GM19397 (cell line): ENCODE measurements around the gene MB21D2.

Experiments used
- ATAC-seq: cut with Tn5 transposase; IDR thresholded peaks from one replicate; pipeline ENCODE4 v1.9.1; 2021; ENCODE audit warnings: mild to moderate bottlenecking, moderate library complexity; ENCODE audit not compliant: unreplicated experiment

MB21D2 gene

GRCh38 chr3:192927016-192927415 is 9.4 kb upstream of the MB21D2 start:
- ATAC-seq, result no peak

- no peak for ATAC-seq
Measured at GRCh38 chr3:192923731-192924130, 6.1 kb upstream of the MB21D2 start.

- no peak for ATAC-seq
Measured at GRCh38 chr3:192921793-192922192, 4.1 kb upstream of the MB21D2 start.

GRCh38 chr3:192920411-192920810 is 2.8 kb upstream of the MB21D2 start:
- no peak for ATAC-seq

- ATAC-seq, result no peak
Measured at GRCh38 chr3:192919901-192920300, 2.2 kb upstream of the MB21D2 start.

- ATAC-seq, result no peak
Measured at GRCh38 chr3:192918275-192918588, 576 bp upstream of the MB21D2 start.

- ATAC-seq, result peak; percentile 20
Measured at GRCh38 chr3:192917028-192917403, 640 bp downstream of the MB21D2 start.

GRCh38 chr3:192916371-192917027 is 1.2 kb downstream of the MB21D2 start:
- peak; percentile 8 for ATAC-seq

- ATAC-seq, result no peak
Measured at GRCh38 chr3:192915722-192916121, 1.9 kb downstream of the MB21D2 start.

- no peak for ATAC-seq
Measured at GRCh38 chr3:192915304-192915703, 2.4 kb downstream of the MB21D2 start.

GRCh38 chr3:192914848-192915247 is 2.8 kb downstream of the MB21D2 start:
- ATAC-seq, result no peak

- no peak for ATAC-seq
Measured at GRCh38 chr3:192913540-192913939, 4.1 kb downstream of the MB21D2 start.

GRCh38 chr3:192911293-192911692 is 6.4 kb downstream of the MB21D2 start:
- no peak for ATAC-seq

- ATAC-seq, result no peak
Measured at GRCh38 chr3:192907784-192908183, 9.9 kb downstream of the MB21D2 start.

- no peak for ATAC-seq
Measured at GRCh38 chr3:192906940-192907339, 10.7 kb downstream of the MB21D2 start.

GRCh38 chr3:192905980-192906678 is 11.5 kb downstream of the MB21D2 start:
- ATAC-seq, result no peak

GRCh38 chr3:192904632-192905289 is 12.9 kb downstream of the MB21D2 start:
- ATAC-seq, result no peak

GRCh38 chr3:192902549-192902948 is 15.1 kb downstream of the MB21D2 start:
- no peak for ATAC-seq

GRCh38 chr3:192901435-192901834 is 16.2 kb downstream of the MB21D2 start:
- ATAC-seq, result no peak

GRCh38 chr3:192899540-192899982 is 18.1 kb downstream of the MB21D2 start:
- no peak for ATAC-seq

- ATAC-seq, result no peak
Measured at GRCh38 chr3:192897005-192897404, 20.7 kb downstream of the MB21D2 start.

GRCh38 chr3:192896208-192896607 is 21.4 kb downstream of the MB21D2 start:
- ATAC-seq, result no peak
